Kidney (tissue), 14 donors: ENCODE results near the gene P2RY11. TPM values are rescaled to one million over a fixed set of nuclear protein-coding genes. Genes with fewer than 3 reads are reported as not detected.

Experiments
- DNase-seq, 5 donors: peaks; one replicate each; pipeline ENCODE4 v3.0.0-alpha.2; 2013 to 2020
- FAIRE-seq: peaks from 2 replicates; lab custom pipeline; 2012; peaks lifted over from hg19 to GRCh38; lab: Jason Lieb, UNC
- H3K27ac ChIP-seq, 2 donors: one replicate each; pipeline ENCODE4 v1.7.0; 2013; ENCODE audit warnings: low read depth in 2 of 2, low read length in 2 of 2, inconsistent platforms in 1 of 2
- H3K27me3 ChIP-seq: one replicate; pipeline ENCODE4 v1.7.1; 2013; ENCODE audit warnings: low read length, inconsistent platforms; ENCODE audit not compliant: control insufficient read depth, insufficient read depth
- H3K36me3 ChIP-seq, 3 donors: one replicate each; pipeline versions ENCODE4 v1.7.0 to v1.7.1; 2013; ENCODE audit warnings: low read length in 3 of 3, control low read depth in 1 of 3, inconsistent platforms in 1 of 3; ENCODE audit not compliant: insufficient read depth in 3 of 3, control insufficient read depth in 2 of 3
- H3K4me1 ChIP-seq, 3 donors: one replicate each; pipeline versions ENCODE4 v1.7.0 to v1.7.1; 2013; ENCODE audit warnings: low read length in 3 of 3, inconsistent platforms in 1 of 3, low read depth in 1 of 3; ENCODE audit not compliant: control insufficient read depth in 2 of 3, insufficient read depth in 2 of 3
- H3K4me3 ChIP-seq, 3 donors: one replicate each; pipeline versions ENCODE4 v1.7.0 to v1.8.1; 2013; ENCODE audit warnings: low read length in 3 of 3, control low read depth in 1 of 3, inconsistent platforms in 1 of 3
- H3K9ac ChIP-seq, 3 donors: one replicate each; pipeline versions ENCODE4 v1.7.0 to v1.7.1; 2013; ENCODE audit warnings: low read length in 3 of 3, control low read depth in 1 of 3, inconsistent platforms in 1 of 3
- H3K9me3 ChIP-seq, 3 donors: one replicate each; pipeline versions ENCODE4 v1.7.0 to v1.7.1; 2013; ENCODE audit warnings: low read length in 3 of 3, control low read depth in 1 of 3, inconsistent platforms in 1 of 3; ENCODE audit not compliant: control insufficient read depth in 2 of 3, insufficient read depth in 1 of 3
- intact Hi-C: fragments of 100-400 bp; cut with DNase I; formaldehyde crosslinking; loops from one replicate; pipeline ENCODE4 v1.11.1; 2022
- polyA plus RNA-seq: library from polyadenylated mRNA; stranded (reverse); fragments of 350-450 nt; fragmentation: Illumina TruSeq; extraction: RNeasy Lipid Tissue Mini Kit (QIAGEN cat#74804); gene quantifications from one replicate; pipeline ENCODE4 v1.2.3, GENCODE V29; 2014; ENCODE audit warnings: low read depth, low replicate concordance; ENCODE audit not compliant: insufficient read depth
- total RNA-seq: library from RNA; stranded (reverse); fragmentation: NEBNext Ultra II Directional; extraction: Animal tissue kit (Norgen Biotek cat#: 25700); gene quantifications from one replicate; pipeline ENCODE4 v1.2.1, GENCODE V29; 2021
- TF ChIP-seq, protein P1 (sequence below): IDR thresholded peaks from 3 replicates; pipeline ENCODE4 v1.5.1; 2012; ENCODE audit warnings: mild to moderate bottlenecking, moderate library complexity, borderline replicate concordance; ENCODE audit not compliant: insufficient read depth; ENCODE audit errors: extremely low read depth
- donor health status: control.
- donor health status: control.
- donor health status: control.
- donor health status: control.
- donor health status: control.
- donor health status: DM: yes; HTN: yes; CAD: no.
- donor health status: Normal renal cell carcinoma (clear cell type).

P2RY11 gene
- total and polyA plus RNA-seq, 2 donors from 2014 or later, result 3.7 to 17.3 TPM

DNA sequence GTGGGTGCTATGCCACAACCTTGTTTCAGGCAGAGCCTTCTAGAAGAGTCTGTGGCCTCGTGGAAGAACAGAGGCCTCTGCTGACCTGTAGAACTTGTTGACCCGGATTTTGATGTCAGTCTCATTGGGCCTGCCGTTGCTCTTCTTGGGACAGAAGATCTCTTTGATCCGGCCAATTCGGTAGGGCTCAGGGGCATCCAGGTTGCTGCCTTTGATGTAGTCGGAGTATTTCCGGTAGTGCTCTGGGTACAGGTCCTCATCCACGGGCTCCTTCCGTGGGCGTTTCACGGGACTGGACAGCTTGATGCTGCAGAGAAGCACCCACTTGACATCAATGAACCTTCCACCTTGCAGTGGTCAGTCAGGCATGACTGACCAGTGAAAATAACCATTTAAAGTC lies 32.2 kb downstream of the P2RY11 start:
- no peaks in the 10 kb centered on the region for H3K27me3 ChIP-seq
- no peaks in the 10 kb centered on the region for H3K4me1 ChIP-seq
- no peak for FAIRE-seq
- TF ChIP-seq, protein P1, sequence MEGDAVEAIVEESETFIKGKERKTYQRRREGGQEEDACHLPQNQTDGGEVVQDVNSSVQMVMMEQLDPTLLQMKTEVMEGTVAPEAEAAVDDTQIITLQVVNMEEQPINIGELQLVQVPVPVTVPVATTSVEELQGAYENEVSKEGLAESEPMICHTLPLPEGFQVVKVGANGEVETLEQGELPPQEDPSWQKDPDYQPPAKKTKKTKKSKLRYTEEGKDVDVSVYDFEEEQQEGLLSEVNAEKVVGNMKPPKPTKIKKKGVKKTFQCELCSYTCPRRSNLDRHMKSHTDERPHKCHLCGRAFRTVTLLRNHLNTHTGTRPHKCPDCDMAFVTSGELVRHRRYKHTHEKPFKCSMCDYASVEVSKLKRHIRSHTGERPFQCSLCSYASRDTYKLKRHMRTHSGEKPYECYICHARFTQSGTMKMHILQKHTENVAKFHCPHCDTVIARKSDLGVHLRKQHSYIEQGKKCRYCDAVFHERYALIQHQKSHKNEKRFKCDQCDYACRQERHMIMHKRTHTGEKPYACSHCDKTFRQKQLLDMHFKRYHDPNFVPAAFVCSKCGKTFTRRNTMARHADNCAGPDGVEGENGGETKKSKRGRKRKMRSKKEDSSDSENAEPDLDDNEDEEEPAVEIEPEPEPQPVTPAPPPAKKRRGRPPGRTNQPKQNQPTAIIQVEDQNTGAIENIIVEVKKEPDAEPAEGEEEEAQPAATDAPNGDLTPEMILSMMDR, result no peak
- H3K4me3 ChIP-seq, result no peak overlapping the region
- peaks cover 8 to 39% (median 21%) of the 10 kb centered on the region in 3 donors for H3K36me3 ChIP-seq
- no peak for DNase-seq
- H3K9me3 ChIP-seq, result no peaks in the 10 kb centered on the region
- intact Hi-C loops, result no loop called here
- no peak overlapping the region for H3K27ac ChIP-seq
- H3K9ac ChIP-seq, result no peak overlapping the region

DNA sequence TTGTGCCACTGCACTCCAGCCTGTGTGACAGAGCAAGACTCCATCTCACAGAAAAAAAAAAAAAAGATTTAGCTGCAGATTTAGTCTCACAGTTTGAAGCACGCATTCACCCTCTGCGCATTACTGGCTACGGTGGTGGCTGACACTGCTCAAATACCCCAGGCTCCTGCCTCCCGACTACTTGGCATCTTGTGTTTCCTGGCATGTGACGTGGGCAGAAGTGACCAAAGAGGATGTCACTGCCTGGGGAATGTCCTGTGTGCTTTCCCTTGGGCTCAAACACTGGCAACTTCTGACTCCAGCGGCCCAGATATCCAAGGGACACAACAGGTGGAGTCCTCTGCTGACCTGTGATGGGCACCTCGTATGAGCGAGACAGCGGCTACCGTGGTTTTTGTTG lies 32.9 kb downstream of the P2RY11 start:
- Histone ChIP-seq H3K4me1 (no peaks in the 10 kb centered on the region), H3K4me3 (no peak overlapping the region), H3K9me3 (no peaks in the 10 kb centered on the region), H3K27ac (no peak overlapping the region), H3K36me3 (peaks cover 8 to 44% (median 22%) of the 10 kb centered on the region in 3 donors), H3K27me3 (no peaks in the 10 kb centered on the region), H3K9ac (no peak overlapping the region)
- intact Hi-C loops, result no loop called here
- no peak for FAIRE-seq
- no peak for DNase-seq
- TF ChIP-seq, protein P1, result no peak

DNA sequence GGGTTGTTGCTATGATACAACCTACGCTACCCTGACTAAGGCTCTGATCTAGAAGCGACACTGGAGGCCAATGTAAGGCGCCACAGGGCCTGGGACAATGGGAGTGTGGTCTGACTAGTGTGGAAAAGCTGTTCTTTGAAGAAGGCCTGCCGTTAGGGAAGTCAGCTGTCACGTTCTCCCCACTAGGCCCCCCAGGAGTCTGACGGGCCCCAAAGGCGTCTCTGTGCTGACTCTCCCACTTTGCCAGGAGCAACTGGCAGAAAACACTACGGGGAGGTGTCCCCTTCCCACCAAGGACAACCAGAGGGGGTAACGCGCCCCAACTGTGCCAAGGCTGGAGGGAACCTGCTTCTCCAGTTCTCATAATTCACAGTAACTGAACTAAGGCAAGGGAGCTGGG lies 33.5 kb downstream of the P2RY11 start:
- no peak for FAIRE-seq
- TF ChIP-seq, protein P1, result no peak
- H3K4me3 ChIP-seq, result no peak overlapping the region
- no peaks in the 10 kb centered on the region for H3K27me3 ChIP-seq
- no peak overlapping the region for H3K27ac ChIP-seq
- intact Hi-C loops, result no loop called here
- DNase-seq, result no peak
- no peak overlapping the region for H3K9ac ChIP-seq
- no peaks in the 10 kb centered on the region for H3K4me1 ChIP-seq
- H3K9me3 ChIP-seq, result no peaks in the 10 kb centered on the region
- peaks cover 8 to 50% (median 25%) of the 10 kb centered on the region in 3 donors for H3K36me3 ChIP-seq

DNA sequence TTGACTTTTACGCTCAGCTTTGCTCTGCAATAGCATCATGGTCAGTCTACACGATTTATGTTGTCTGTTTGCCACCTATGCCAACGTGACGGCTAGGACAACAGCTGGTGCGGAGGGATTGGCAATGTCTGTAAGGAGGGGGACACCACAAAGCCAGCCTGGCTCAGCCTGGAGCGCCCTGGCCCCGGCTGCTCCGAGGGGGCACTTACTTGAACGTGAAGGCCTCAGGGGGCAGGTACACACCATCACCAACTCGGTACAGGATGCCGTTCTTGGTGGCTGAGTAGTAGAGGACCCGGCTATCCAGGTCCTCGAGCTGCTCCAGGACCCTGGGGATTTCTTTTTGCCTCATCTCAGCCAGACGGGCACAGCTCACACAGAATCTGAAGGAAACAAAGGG lies 34.6 kb downstream of the P2RY11 start:
- no peak for FAIRE-seq
- DNase-seq, result no peak
- intact Hi-C loops, result no loop called here
- Histone ChIP-seq H3K4me1 (no peaks in the 10 kb centered on the region), H3K9me3 (no peaks in the 10 kb centered on the region), H3K36me3 (peaks cover 8 to 52% (median 29%) of the 10 kb centered on the region in 3 donors), H3K27me3 (no peaks in the 10 kb centered on the region), H3K27ac (no peak overlapping the region), H3K9ac (no peak overlapping the region), H3K4me3 (no peak overlapping the region)
- TF ChIP-seq, protein P1, result no peak
